Liver (tissue), 9 donors: Measurements from ENCODE around the gene RALGPS1. TPM values are rescaled to one million over a fixed set of nuclear protein-coding genes. Genes with fewer than 3 reads are reported as not detected.

Experiments used
- DNase-seq: peaks from one replicate; pipeline ENCODE4 v3.0.0-alpha.2; 2017; ENCODE audit warnings: low spot score
- H3K27ac ChIP-seq, 2 donors: one replicate each; pipeline ENCODE4 v1.7.0; 2013; ENCODE audit warnings: inconsistent platforms in 2 of 2, low read length in 2 of 2, control low read depth in 1 of 2, low read depth in 1 of 2, mild to moderate bottlenecking in 1 of 2
- H3K27me3 ChIP-seq, 4 donors: one replicate each; pipeline versions ENCODE4 v1.6.1 to v1.7.0; 2013; ENCODE audit warnings: low read length in 3 of 4, inconsistent platforms in 1 of 4, mild to moderate bottlenecking in 1 of 4, moderate library complexity in 1 of 4; ENCODE audit not compliant: control insufficient read depth in 4 of 4, insufficient read depth in 4 of 4
- H3K36me3 ChIP-seq, 4 donors: one replicate each; pipeline versions ENCODE4 v1.6.1 to v1.7.0; 2013; ENCODE audit warnings: low read length in 3 of 4, mild to moderate bottlenecking in 3 of 4, low read depth in 1 of 4, moderate library complexity in 1 of 4; ENCODE audit not compliant: control insufficient read depth in 4 of 4, insufficient read depth in 3 of 4
- H3K4me1 ChIP-seq, 4 donors: one replicate each; pipeline versions ENCODE4 v1.6.1 to v1.7.0; 2013; ENCODE audit warnings: low read length in 3 of 4, mild to moderate bottlenecking in 3 of 4, moderate library complexity in 1 of 4; ENCODE audit not compliant: control insufficient read depth in 4 of 4, insufficient read depth in 4 of 4
- H3K4me3 ChIP-seq, 3 donors: one replicate each; pipeline versions ENCODE4 v1.6.1 to v1.7.0; 2013; ENCODE audit warnings: low read length in 3 of 3, control low read depth in 1 of 3, low read depth in 1 of 3, mild to moderate bottlenecking in 1 of 3
- H3K9ac ChIP-seq, 2 donors: one replicate each; pipeline ENCODE4 v1.7.0; 2013; ENCODE audit warnings: low read length in 2 of 2, mild to moderate bottlenecking in 2 of 2, moderate library complexity in 2 of 2, control low read depth in 1 of 2, low read depth in 1 of 2
- H3K9me3 ChIP-seq, 4 donors: one replicate each; pipeline versions ENCODE4 v1.6.1 to v1.7.0; 2013; ENCODE audit warnings: low read length in 3 of 4; ENCODE audit not compliant: control insufficient read depth in 4 of 4
- ATF3 ChIP-seq: IDR thresholded peaks from 2 replicates; pipeline ENCODE4 v1.6.1; 2016; ENCODE audit warnings: antibody characterized with exemption
- EGR1 ChIP-seq, 2 donors: IDR thresholded peaks; 2 replicates each; pipeline ENCODE4 v1.6.1; 2016 to 2018; ENCODE audit warnings: antibody characterized with exemption in 2 of 2, low read depth in 2 of 2
- FOXA2 ChIP-seq: IDR thresholded peaks from 2 replicates; pipeline ENCODE4 v1.6.1; 2016; ENCODE audit warnings: antibody characterized with exemption
- GABPA ChIP-seq, 2 donors: IDR thresholded peaks in 1 of 2; conservative IDR thresholded peaks in 1 of 2; 2 replicates each; pipeline ENCODE4 v1.6.1; 2016; ENCODE audit warnings: antibody characterized with exemption in 2 of 2, mild to moderate bottlenecking in 1 of 2, moderate library complexity in 1 of 2
- HNF4A ChIP-seq, 2 donors: conservative IDR thresholded peaks; 2 replicates each; pipeline ENCODE4 v1.6.1; 2016; ENCODE audit warnings: antibody characterized with exemption in 2 of 2, mild to moderate bottlenecking in 2 of 2
- HNF4G ChIP-seq: IDR thresholded peaks from 2 replicates; pipeline ENCODE4 v1.6.1; 2016; ENCODE audit warnings: antibody characterized with exemption
- JUND ChIP-seq, 2 donors: IDR thresholded peaks; 2 replicates each; pipeline ENCODE4 v1.6.1; 2016; ENCODE audit warnings: antibody characterized with exemption in 2 of 2
- RAD21 ChIP-seq, 2 donors: IDR thresholded peaks; 2 replicates each; pipeline ENCODE4 v1.6.1; 2016; ENCODE audit warnings: antibody characterized with exemption in 2 of 2, mild to moderate bottlenecking in 2 of 2
- REST ChIP-seq: IDR thresholded peaks from 2 replicates; pipeline ENCODE4 v1.6.1; 2016; ENCODE audit warnings: antibody characterized with exemption, mild to moderate bottlenecking
- SP1 ChIP-seq: IDR thresholded peaks from 2 replicates; pipeline ENCODE4 v1.6.1; 2018; ENCODE audit warnings: antibody characterized with exemption, mild to moderate bottlenecking
- TAF1 ChIP-seq: conservative IDR thresholded peaks from 2 replicates; pipeline ENCODE4 v1.6.1; 2016; ENCODE audit warnings: antibody characterized with exemption, mild to moderate bottlenecking
- YY1 ChIP-seq: IDR thresholded peaks from 2 replicates; pipeline ENCODE4 v1.6.1; 2016; ENCODE audit warnings: antibody characterized with exemption, mild to moderate bottlenecking
- ZBTB33 ChIP-seq: IDR thresholded peaks from 2 replicates; pipeline ENCODE4 v1.6.1; 2016; ENCODE audit warnings: antibody characterized with exemption
- WGBS: extraction: QIAGEN DNeasy Blood & Tissue Kit; methylation state at CpG from one replicate; pipeline ENCODE4 v1.1.7; 2013; 5-methylcytosine and 5-hydroxymethylcytosine counted together
- polyA plus RNA-seq, 2 donors: library from polyadenylated mRNA; stranded (reverse) in 1 of 2; unstranded in 1 of 2; fragments of 200-250 nt in 1 of 2; fragments of >200 nt in 1 of 2; fragmentation: Nextera tagmentation in 1 of 2; extraction: Ambion mirVana in 1 of 2; gene quantifications; one replicate each; pipeline versions ENCODE4 v1.2.1 to v1.2.3, GENCODE V29; 2013 to 2015
- total RNA-seq, 2 donors: library from RNA; depleted of rRNA; stranded (reverse); fragments of >200 nt; gene quantifications; one replicate each; pipeline ENCODE4 v1.2.3, GENCODE V29; 2014
- donor health status: healthy.
- donor health status: healthy.
- donor health status: healthy.
- donor health status: healthy.
- donor health status: healthy.

Gene RALGPS1
- total and polyA plus RNA-seq, 4 donors, result 1.4 to 2.7 (median 2.0) TPM

DNA sequence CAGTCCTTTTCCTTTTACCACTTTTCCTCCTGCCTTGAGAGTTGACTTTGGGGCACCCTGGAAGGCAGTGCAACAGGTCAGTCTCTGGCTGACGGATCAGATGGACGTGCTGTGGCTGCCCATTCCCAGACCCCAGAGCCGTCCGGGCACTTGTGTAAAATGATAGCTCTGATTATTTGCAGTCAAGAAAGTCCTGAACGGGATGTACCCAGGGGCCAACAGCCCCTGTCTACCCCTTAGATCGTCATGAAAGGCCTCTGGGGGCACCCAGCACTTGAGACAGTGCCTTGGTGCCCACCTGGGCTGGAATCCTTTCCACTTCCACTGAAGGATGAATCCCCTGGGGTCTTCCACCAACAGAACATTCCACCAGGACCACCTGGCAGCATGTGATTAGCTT, 225.6 kb downstream of the RALGPS1 start:
- Histone ChIP-seq H3K9ac (no peak overlapping the region), H3K4me3 (no peak overlapping the region), H3K9me3 (no peaks in the 10 kb centered on the region), H3K27me3 (no peaks in the 10 kb centered on the region), H3K4me1 (peaks cover 0 to 24% (median 14%) of the 10 kb centered on the region in 4 donors), H3K27ac (no peak overlapping the region), H3K36me3 (no peaks in the 10 kb centered on the region)
- no peak for DNase-seq
- 96% methylated on average over 6 of the region's 6 CpGs for WGBS
- TF ChIP-seq FOXA2, result no peak
- no peak for TF ChIP-seq GABPA (IDR thresholded peaks at IDR 0.05 in 1 of 2, conservative IDR thresholded peaks at IDR 0.05 in 1 of 2)
- TF ChIP-seq RAD21 (IDR thresholded peaks at IDR 0.05), result no peak
- TF ChIP-seq JUND (IDR thresholded peaks at IDR 0.05), result no peak
- TF ChIP-seq ZBTB33, result no peak
- no peak for TF ChIP-seq TAF1
- no peak for TF ChIP-seq YY1
- no peak for TF ChIP-seq SP1
- TF ChIP-seq REST, result no peak
- TF ChIP-seq HNF4G, result no peak
- no peak for TF ChIP-seq EGR1 (IDR thresholded peaks at IDR 0.05; ENCODE audit: low read depth in 2 of 2)

DNA sequence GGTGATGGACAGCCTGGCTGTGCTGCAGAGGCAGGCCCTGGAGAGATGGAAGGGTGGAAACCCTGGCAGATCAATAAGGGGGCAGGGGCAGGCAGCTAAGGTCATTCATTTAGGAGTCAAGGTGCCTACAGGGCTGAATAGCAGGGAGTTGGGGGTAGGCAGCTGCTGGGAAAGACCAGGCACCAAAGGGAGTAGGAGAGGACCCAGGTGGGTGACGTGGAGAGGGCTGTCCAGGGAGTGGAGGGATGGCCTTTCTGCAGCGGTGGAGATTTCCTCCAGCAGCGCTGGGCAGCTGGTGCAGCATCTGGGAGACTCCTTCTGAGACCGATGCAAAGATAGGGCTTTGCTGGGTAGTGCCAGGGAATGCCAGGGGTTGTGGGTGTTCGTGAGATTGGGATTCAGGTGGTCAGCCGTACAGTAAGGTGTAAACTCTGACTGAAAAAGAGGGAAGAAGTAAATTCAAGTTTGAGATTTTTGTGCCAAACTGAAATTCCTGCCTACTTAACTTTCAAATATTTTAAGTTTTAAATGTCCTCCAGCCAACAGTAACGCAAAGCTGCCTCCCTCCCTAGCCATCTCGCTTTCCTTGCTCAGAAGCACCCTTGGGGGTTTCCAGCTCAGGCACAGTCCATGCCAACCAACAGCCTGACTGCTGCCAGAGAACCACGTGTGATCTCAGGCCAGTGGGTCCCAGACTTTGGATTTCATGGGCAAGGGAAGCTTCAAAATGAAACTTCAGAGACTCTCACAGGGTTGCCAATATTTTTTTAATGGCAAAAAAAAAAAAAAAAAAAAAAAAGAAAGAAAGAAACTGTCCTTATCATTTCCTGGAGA, 226.5 kb downstream of the RALGPS1 start:
- Histone ChIP-seq H3K27ac (peak overlapping the region in 1 of 2 donors; percentile 26), H3K4me3 (no peak overlapping the region), H3K27me3 (no peaks in the 10 kb centered on the region), H3K9ac (no peak overlapping the region), H3K9me3 (no peaks in the 10 kb centered on the region), H3K4me1 (peaks cover 0 to 24% (median 14%) of the 10 kb centered on the region in 4 donors), H3K36me3 (no peaks in the 10 kb centered on the region)
- peak; percentile 27 for DNase-seq
- 74% methylated on average over 9 of the region's 9 CpGs for WGBS
- TF ChIP-seq ATF3 (no peak), EGR1 (IDR thresholded peaks at IDR 0.05; ENCODE audit: low read depth in 2 of 2) (no peak), SP1 (no peak), HNF4A (conservative IDR thresholded peaks at IDR 0.05) (peak in 1 of 2 donors; percentile 33)
